ENCODE measurements around the gene CDHR1.
A peak's percentile ranks its signal among the peaks of the same experiment; 100 is the strongest.

CDHR1 gene

DNA sequence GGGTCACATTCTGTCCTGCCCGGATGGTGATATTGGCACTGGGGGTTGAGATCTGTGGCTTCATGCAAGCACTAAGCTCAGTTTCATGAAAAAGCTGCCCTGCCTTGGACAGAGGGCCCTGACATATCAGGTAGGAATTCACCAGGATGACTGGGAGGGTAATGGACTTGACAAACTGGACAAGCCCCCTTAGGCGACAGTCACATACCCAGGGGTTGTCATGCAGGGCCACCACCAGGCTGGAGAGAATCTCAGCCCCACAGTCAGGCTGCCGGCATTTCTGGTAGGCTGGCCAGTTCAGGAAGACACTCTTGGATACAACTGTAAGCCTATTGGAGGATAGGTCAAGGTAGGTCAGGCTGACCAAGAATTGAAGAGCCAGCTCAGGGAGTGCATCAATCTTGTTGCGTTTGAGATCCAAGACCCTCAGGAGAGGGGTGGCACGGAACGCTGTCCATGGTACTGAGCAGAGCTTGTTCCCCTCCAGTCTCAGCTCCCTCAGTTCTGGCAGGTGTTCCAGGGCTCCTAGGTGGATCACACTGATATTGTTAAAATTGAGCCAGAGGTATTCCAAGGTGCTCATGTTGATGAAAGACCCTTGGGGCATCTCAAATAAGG lies 30.2 kb downstream of the CDHR1 start:
- no peak for TF ChIP-seq CTCF (IDR thresholded peaks at IDR 0.05; ENCODE audit: insufficient read depth, missing control alignments)
- FAIRE-seq (no peak), DNase-seq (ENCODE audit: insufficient read length, low spot score) (no peak)

GRCh38 chr10:84225427-84226173 lies 31.3 kb downstream of the CDHR1 start, which contains the start of gene LRIT2:
Gene LRIT2, minus strand, starts transcription at chr10:84225544. Its CDS starts 24 bp downstream, at chr10:84225520.
- FAIRE-seq (peak; percentile 96), DNase-seq (ENCODE audit: insufficient read length, low spot score) (no peak)
- no peak for TF ChIP-seq CTCF (IDR thresholded peaks at IDR 0.05; ENCODE audit: insufficient read depth, missing control alignments)

- FAIRE-seq: peak; percentile 93
- TF ChIP-seq CTCF (IDR thresholded peaks at IDR 0.05; ENCODE audit: insufficient read depth, missing control alignments): no peak
- no peak for DNase-seq (ENCODE audit: insufficient read length, low spot score)
Observed at GRCh38 chr10:84226616-84227015, 32.3 kb downstream of the CDHR1 start.

DNA sequence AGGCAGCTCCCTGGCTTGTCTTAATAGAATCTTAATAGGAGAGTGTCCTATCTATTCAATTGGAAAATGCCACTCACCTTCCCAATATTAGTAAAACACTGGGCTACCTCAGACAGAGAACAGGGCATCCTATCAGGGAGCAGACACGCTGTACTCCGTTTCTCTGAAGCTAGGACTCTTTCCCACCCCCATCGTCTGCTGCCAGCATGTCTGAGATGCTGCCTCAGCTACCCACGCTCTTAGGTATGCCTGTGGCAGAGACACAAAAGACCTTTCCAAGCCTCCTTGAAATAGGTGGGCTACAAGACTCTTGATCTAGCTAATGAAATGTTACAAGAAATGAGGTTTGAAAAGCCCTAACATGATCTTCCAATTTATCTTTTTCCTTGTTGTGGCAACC lies 33.5 kb downstream of the CDHR1 start:
- no peak for TF ChIP-seq CTCF (IDR thresholded peaks at IDR 0.05; ENCODE audit: insufficient read depth, missing control alignments)
- FAIRE-seq (no peak), DNase-seq (ENCODE audit: insufficient read length, low spot score) (no peak)

- DNase-seq (ENCODE audit: insufficient read length, low spot score) (no peak), FAIRE-seq (no peak)
- no peak for TF ChIP-seq CTCF (IDR thresholded peaks at IDR 0.05; ENCODE audit: insufficient read depth, missing control alignments)
Observed at GRCh38 chr10:84230359-84230758, 36.0 kb downstream of the CDHR1 start.

GRCh38 chr10:84232376-84232775 lies 38.0 kb downstream of the CDHR1 start:
- DNase-seq (ENCODE audit: insufficient read length, low spot score) (no peak), FAIRE-seq (no peak)
- no peak for TF ChIP-seq CTCF (IDR thresholded peaks at IDR 0.05; ENCODE audit: insufficient read depth, missing control alignments)

GRCh38 chr10:84233940-84234339 lies 39.6 kb downstream of the CDHR1 start:
- DNase-seq (ENCODE audit: insufficient read length, low spot score) (no peak), FAIRE-seq (no peak)
- no peak for TF ChIP-seq CTCF (IDR thresholded peaks at IDR 0.05; ENCODE audit: insufficient read depth, missing control alignments)

Measured in D721Med (cell line).